ENCODE results near the gene BAD.
"Not testable (repeated sequence)": the region's sequence is repeated elsewhere in the genome, so short reads cannot be mapped to it uniquely, and the experiment has no call there.

The BAD gene

DNA sequence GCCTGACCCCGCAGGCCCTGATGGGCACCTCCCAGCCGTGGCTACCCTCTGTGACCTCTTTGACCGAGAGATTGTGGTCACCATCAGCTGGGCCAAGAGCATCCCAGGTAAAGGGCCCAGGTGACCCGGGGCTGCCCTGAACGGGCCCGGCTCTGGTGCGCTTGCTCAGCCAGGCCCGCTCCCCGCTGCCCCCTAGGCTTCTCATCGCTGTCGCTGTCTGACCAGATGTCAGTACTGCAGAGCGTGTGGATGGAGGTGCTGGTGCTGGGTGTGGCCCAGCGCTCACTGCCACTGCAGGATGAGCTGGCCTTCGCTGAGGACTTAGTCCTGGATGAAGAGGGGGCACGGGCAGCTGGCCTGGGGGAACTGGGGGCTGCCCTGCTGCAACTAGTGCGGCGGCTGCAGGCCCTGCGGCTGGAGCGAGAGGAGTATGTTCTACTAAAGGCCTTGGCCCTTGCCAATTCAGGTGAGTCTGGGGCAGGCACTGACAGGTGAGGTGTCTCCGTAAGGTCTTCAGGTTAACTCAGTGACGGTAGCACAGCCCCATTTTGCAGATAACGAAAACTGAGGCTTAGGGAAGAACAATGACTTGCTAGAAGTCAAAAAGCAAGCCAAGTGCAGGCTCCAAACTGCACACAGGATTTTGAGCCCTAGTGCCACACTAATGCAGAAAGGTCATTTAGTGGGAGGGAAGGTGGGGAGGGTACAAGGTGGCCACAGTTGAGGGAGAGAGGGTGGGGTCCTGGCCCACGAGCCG is 30.5 kb upstream of the BAD start:
- DNase-seq (ENCODE audit: low spot score): no peak

DNA sequence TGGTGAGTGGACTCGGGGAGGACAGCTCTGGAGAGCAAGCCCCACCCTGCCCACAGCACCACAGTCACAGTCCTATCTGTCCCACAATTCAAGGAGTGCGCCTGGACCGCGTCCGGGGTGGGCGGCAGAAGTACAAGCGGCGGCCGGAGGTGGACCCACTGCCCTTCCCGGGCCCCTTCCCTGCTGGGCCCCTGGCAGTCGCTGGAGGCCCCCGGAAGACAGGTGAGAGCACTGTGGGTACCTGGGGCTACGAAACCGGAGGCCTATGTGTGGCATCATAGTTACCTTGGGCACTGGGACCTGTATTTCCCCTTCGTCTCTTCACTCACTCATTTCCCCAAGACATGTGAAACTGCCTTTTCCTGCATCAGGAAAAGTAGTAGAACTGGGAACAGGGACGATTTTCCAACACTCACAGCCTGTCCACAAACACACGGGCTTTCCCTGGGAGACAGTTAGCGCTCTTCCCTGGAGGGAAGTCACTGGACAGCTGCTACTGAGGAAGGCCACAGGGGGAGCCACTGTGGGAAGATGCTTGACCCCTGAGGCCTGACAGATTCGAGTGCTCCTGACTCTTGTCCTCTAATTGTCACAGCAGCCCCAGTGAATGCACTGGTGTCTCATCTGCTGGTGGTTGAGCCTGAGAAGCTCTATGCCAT is 29.8 kb upstream of the BAD start:
- DNase-seq (ENCODE audit: low spot score): no peak

DNA sequence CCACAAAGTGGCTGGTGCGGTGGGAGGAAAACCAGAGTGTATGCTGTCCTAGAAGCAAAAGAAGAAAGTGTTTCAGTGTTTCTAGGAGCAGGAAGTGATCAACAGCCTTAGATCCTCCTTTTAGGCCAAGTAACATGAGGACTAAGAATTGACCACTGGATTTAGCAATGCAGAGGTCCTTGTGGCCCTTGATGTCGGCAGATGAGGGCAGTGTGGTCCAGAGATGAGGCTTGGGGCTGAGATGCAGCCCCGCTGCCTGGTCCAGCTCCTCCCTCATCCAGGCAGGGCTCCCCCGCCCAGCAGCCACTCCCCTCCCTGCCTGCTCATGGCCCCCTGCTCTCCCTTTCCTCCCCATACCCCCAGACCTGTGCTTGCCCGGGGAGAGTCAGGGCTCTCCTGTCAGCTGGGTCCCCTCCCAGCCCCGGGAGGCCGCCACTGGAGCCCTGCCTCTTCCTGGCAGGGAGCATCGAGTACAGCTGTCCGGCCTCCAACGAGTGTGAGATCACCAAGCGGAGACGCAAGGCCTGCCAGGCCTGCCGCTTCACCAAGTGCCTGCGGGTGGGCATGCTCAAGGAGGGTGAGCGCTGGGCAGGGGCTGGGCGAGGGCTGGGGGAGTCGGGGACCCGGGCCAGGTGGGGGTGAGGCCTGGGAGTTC is 29.2 kb upstream of the BAD start:
- no peak for DNase-seq (ENCODE audit: low spot score)

DNA sequence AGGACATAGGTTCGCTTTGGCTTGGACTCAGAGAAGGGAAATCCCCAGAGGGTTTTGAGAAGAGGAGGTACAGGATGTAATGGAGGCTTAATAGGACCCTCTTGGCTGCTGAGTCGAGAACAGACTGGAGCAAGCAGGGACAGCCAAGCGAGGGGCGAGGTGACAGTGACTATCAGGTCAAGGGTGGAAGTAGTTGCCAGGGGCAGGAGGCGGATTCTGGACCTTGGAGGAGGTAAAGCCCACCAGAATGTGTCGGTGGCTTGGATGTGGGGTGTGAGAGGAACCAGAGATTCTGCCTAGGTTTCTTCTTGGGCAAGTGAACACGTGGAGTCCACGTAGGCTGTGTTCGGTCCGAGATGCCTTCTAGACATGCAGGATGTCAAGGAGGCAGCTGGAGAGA is 28.5 kb upstream of the BAD start:
- no peak for DNase-seq (ENCODE audit: low spot score)

DNA sequence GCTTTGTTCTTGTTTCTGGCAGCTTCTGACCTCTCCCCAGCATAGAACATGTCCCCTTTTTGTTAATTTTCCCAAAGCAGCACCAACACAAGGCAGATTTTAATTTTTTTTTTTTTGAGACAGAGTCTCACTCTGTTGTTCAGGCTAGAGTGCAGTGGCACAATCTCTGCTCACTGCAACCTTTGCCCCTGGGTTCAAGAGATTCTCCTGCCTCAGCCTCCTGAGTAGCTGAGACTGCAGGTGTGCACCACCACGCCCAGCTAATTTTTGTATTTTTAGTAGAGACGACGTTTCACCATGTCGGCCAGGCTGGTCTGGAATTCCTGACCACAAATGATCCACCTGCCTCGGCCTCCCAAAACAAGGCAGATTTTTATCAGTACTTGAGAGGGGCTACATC is 23.3 kb upstream of the BAD start:
- DNase-seq (ENCODE audit: low spot score): not testable (repeated sequence)

DNA sequence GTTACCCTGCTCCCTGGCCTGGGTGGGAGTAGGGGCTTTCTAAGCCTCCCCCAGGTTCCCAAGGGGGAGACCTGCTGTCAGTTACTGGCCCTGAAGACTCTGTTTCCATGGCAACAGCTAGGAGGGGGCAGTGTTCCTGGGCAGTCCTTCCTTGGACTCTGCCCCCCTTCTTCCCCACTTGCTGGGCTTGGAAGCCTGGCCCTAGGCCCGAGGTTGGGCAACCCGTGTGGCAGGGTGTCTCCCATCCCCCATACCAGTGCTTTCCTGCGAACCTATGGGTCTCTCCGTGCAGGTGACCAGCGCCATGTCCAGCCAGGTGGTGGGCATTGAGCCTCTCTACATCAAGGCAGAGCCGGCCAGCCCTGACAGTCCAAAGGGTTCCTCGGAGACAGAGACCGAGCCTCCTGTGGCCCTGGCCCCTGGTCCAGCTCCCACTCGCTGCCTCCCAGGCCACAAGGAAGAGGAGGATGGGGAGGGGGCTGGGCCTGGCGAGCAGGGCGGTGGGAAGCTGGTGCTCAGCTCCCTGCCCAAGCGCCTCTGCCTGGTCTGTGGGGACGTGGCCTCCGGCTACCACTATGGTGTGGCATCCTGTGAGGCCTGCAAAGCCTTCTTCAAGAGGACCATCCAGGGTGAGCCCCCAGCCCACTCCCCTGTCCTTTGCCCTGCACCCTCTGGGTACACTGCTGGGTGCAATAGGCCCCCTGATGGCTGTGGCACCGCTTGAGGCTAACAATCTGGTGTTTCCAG is 22.6 kb upstream of the BAD start:
- no peak for DNase-seq (ENCODE audit: low spot score)

DNA sequence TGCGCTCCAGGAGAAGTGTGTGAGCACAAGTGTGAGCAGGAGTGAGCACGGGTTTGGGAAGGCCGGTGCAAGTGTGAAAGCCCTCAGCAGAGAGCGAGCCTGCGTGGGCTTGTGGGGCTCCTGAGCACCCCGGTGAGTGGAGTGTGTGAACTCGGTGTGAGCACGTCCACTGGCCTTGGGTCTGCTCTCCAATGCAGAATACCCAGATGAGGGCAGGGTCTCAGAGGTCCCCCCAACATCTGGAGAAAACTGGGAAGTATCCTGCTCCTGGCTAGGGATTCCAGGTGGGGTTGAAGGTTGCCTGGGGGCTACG is 22.1 kb upstream of the BAD start:
- DNase-seq (ENCODE audit: low spot score): no peak

DNA sequence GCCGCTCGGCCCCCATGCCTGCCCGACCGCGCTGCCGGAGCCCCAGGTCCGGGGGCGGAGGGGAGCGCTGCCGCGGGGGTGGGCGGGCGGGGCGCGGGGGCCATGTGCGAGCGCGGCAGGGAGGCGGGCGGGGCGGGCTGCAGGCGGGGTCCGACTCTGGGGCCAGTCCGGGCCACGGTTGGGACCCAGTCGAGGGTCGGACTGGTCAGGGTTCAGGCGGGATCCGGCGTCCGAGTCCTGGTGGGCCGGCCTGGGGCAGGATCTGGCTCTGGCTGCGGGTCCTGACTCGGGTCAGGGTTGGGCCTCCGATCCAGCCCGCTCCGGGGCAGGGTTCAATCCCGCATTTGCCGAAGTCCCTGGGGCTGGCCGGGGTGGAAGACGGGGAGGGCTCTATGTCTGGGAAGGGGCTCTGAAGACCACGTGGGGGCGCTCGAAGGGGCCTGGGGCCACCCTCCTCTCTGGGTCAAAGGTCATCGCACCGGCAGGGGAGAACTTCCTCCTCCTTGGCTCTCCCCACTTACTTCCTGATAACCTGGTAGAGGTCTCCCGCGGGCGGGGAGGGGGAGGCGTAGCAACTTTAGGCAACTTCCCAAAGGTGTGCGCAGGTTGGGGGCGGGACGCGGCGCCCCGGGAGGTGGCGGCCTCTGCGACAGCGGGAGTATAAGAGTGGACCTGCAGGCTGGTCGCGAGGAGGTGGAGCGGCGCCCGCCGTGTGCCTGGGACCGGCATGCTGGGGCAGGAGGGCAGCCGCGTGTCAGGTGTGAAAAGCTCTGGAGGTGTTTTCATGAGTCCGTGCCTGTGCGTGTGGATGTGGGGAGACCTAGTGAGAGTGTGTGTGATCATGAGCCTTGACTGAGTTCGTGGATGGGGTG is 21.5 kb upstream of the BAD start:
- no peak for DNase-seq (ENCODE audit: low spot score)

DNA sequence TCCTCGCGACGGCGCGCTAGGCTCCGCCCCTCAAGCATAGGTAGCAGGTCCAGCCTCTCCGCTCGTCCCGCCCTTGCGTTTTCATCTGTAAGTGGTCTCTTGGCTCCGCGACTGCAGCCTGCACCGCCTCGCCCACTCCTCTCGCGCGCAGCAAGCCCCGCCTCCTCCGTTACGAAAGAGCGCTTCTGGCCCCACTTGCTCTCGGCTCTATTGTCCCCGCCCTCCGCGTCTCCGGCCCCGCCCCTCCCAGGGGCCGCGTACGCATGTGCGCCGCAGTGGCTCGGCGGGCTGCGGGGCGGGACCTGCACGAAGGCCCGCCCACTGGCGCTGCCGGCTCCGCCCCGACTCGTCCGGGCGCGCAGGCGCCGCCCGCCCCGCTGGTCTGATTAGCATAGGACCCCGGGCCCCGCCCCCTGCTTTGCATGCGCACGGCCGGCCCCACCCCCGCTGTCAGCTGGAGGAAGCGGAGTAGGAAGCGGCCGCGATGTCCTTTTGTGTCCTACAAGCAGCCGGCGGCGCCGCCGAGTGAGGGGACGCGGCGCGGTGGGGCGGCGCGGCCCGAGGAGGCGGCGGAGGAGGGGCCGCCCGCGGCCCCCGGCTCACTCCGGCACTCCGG is 20.7 kb upstream of the BAD start, which contains the start of gene ESRRA:
Gene ESRRA (plus strand): TSS at position 450 of the 616 bp plus-strand sequence. CDS start 1,656 bp downstream, outside the sequence.
- DNase-seq (ENCODE audit: low spot score): peak; percentile 99

DNA sequence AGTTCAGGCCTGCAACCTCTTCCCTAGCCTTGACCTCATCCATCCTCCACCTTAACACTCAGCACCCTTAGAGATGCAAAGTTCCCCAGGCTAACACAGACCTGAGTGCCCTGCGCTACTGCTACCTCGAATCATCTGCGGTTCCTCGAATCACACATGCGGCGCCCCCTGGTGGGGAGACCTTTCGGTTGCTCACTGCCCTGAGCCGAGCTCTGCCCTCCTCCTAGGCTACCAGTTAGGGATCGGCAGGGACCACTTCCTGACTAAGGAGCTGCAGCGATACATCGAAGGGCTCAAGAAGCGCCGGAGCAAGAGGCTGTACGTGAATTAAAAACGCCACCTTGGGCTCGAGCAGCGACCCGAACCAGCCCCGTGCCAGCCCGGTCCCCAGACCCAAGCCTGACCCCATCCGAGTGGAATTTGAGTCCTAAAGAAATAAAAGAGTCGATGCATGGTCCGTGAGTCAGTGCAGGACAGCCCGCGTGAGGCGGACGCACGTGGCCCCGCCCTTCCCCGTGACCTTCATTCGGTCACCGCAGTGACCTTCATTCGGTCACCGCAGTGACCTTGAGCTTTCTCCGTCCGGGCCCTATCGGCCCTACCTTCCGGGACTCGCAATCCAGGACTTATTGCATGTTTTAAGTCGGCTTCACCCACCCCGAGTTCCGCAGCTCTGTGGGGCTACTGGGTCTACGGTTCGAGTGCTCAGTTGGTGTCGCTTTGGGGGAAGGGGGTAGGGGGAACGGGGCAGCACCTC is 20.0 kb upstream of the BAD start:
- peak; percentile 81 for DNase-seq (ENCODE audit: low spot score)

DNA sequence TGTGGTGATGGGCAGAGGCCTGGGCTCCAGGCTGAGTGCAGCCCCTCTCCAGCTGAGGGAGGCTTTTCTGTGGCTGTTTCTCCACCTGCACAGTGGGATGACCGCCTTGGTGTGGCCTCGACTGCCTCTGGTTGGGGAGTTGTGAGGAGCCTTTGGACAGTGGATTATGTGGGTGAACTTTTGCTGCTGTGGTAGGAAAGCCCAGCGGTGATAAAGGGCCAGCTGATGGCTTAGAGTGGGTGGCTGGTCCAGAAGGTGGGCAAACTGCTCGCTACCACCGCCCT is 19.5 kb upstream of the BAD start:
- no peak for DNase-seq (ENCODE audit: low spot score)

DNA sequence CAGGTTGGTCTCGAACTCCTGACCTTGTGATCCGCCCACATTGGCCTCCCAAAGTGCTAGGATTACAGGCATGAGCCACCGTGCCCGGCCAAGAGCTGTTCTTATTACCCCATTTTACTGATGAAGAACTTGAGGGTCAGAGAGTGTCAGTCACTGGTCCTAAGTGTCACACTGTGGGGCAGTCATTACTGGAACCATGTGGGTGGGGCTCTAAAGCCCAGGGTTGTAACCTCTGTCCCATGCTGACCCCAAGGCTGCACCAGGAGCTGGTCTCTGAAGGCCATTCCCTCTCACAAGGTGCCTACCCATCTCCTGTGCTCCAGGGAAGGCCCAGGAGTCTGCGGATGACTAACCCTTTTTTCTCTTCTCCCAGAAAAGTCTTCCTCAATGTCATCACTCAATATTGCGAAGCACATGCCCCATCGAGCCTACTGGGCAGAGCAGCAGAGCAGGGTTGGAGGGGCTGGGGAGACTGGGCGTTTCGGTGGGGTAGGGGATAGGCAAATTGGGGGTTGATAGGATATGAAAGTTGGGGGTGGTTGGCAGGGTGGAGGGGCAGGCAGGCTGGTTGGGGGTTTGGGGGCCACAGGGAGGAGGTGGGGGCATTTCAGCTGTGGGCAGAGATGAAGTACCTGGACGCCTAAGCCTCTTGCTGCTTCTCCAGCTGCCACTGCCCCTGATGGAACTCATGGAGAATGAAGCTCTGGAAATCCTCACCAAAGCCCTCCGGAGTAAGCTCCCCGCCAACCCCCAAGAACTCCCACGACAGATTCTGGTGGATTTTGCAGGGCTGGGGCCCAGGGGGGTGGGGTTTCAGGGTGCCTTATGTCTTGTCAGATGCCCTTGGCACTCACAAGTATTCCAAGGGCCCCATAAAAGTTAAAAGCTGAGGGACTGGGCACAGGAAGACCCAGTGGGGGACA is 18.9 kb upstream of the BAD start:
- DNase-seq (ENCODE audit: low spot score): no peak

DNA sequence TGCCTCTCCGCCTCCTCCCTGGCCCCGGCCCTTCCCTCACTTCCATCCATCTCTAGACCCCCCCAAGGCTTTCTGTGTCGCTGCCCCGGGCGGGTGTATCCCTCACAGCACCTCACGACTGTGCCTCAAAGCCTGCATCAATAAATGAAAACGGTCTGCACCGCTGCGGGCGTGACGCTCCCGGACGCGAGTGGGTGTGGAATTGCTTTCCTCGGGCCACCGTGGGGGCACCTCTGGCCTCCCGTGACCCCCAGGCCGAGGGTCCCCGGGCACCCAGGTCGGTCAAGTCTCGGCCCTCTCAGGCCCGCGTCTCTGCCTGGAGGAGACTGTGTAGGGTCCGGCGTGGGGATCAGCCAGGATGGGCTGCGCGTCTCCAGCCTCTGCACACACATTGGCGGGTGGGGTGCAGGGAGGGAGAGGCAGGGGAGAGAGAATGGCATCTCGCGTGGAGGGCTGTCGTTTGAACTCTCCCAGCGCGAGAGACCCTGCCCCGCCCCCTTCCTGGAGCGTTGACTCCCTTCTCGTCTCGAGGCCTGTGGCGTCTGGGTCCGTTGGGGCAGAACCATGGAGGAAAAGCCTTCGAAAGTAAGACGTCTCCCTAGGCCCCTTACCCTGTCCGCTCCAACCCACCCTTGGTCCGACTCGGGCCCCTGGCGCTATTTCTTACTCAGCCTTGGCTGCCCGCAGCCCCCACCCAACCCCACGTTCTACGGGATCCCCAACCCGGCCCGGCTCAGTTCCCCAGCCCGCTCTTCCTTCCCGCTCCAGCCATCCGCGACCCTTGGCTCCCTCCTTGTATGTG is 15.6 kb upstream of the BAD start, which contains the start of gene CATSPERZ:
Gene CATSPERZ (plus strand): TSS at position 512 of the 802 bp plus-strand sequence. CDS start 53 bp downstream, at position 565.
- DNase-seq (ENCODE audit: low spot score): no peak

DNA sequence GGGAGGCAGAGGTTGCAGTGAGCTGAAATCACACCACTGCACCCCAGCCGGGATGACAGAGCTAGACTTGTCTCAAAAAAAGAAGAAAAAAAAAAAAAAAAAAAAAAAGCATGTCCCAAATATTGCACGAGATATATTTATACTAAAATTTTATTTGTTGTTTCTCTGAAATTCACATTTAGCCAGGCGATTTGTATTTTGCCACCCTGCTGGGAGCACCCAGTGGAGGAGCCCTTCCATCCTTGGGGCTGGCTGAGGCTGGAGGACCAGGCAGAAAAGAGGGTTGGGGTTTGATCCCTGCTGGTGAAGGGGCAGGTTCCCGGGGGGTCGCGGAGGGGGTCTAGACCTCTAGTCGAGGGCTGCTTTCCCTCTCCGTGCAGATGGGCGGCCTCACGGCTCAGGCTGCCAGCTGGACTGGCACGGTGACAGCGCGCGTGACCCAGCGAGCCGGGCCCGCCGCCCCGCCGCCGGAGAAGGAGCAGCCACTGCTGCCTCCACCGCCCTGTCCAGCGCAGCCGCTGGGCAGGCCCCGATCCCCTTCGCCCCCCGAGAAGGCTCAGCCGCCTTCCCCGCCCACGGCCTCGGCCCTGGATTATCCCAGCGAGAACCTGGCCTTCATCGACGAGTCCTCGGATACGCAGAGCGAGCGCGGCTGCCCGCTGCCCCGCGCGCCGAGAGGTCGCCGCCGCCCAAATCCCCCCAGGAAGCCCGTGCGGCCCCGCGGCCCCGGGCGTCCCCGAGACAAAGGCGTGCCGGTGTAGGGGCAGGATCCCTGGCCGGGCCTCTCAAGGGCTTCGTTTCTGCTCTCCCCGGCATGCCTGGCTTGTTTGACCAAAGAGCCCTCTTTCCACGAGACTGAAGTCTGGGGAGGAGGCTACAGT is 14.7 kb upstream of the BAD start:
- no peak for DNase-seq (ENCODE audit: low spot score)

DNA sequence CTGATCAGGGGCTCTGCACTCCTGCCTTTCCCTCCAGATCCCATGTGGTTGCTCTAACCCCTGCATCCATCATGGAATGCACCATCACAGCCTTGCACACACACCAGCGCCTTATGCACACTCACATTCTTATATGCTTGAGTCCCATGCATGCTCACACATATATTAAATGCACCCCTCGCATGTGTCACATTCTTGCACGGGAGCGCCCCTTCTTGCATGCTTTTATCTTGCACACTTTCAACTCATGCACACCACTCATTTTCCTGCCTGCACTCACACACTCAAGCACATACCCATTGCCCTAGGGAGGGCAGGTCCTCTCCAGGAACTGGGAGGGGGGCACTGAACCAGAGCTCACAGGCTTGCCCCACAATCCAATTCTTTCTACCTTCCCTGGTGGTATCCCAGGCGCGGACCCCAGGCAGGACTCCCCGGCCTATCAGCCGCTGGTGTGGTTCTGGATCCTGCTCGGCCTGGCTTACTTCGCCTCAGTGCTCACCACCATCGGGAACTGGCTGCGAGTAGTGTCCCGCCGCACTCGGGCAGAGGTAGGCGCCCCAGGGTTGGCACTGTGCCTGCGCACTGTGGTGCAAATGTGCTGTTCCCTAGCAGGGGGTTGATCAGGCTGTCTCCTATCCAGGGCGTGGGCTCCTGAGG is 13.4 kb upstream of the BAD start:
- DNase-seq (ENCODE audit: low spot score): no peak

DNA sequence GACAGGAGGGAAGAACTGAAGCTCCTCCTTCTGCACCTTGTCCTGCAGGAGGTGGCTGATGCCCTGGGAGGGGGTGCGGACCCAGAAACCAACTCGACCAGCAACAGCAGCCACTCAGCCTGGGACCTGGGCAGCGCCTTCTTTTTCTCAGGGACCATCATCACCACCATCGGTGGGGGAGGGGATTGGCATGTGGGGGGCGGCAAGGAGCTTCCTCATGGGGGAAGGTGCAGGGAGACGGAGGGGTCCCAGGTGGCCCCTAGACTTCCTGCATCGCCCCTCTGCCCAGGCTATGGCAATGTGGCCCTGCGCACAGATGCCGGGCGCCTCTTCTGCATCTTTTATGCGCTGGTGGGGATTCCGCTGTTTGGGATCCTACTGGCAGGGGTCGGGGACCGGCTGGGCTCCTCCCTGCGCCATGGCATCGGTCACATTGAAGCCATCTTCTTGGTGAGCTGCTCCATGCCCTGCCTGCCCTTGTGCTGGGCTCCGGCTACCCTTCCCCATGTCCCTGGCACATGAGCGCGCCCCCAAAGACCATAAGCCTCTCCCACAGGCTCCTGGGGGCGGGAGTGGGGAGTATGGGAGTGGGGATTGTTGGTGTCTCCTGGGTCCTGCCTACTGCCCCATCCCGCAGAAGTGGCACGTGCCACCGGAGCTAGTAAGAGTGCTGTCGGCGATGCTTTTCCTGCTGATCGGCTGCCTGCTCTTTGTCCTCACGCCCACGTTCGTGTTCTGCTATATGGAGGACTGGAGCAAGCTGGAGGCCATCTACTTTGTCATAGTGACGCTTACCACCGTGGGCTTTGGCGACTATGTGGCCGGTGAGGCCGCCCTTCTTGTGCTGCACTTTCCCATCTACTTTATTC is 12.6 kb upstream of the BAD start:
- no peak for DNase-seq (ENCODE audit: low spot score)

Data from D341Med (cell line).